ENCODE data around the gene LY6G6F. TPM values are rescaled to one million over a fixed set of nuclear protein-coding genes. Genes with fewer than 3 reads are reported as not detected.
"Not testable (repeated sequence)": the region's sequence is repeated elsewhere in the genome, so short reads cannot be mapped to it uniquely, and the experiment has no call there.

Gene LY6G6F
- total RNA-seq, 4 donors from 2014 or later, result not detected

GRCh38 chr6:31702405-31702818 lies 4.3 kb upstream of the LY6G6F start:
- 1 to 3% methylated on average over 6 to 8 of the region's 10 CpGs for WGBS, 2 donors (ENCODE audit: low coverage in 1 of 2)
- ATAC-seq, result no peak
- peaks cover 6 to 37% (median 19%) of the 10 kb centered on the region in 3 donors for H3K4me1 ChIP-seq

GRCh38 chr6:31702819-31703716 lies 3.6 kb upstream of the LY6G6F start, which contains the start of gene ABHD16A:
ABHD16A (minus strand) TSS chr6:31703324; CDS start chr6:31703281, 43 bp downstream.
- Histone ChIP-seq H3K9me3 (no peaks in the 10 kb centered on the region), H3K4me3 (peak within 1 kb of the TSS; percentile 58 to 98), H3K4me1 (peaks cover 6 to 37% (median 19%) of the 10 kb centered on the region in 3 donors), H3K27ac (peak within 1 kb of the TSS; percentile 87 to 97 (median 94)), H3K36me3 (peaks cover 0 to 25% of the 10 kb centered on the region in 2 donors), H3K27me3 (no peaks in the 10 kb centered on the region)
- TF ChIP-seq CTCF (IDR thresholded peaks at IDR 0.05) (peak in 3 of 4 experiments; percentile 14 to 40 (median 31)), POLR2A (IDR thresholded peaks at IDR 0.05) (peak; percentile 93 to 97), EP300 (IDR thresholded peaks at IDR 0.05) (no peak), POLR2AphosphoS5 (IDR thresholded peaks at IDR 0.05) (peak; percentile 97)
- WGBS, 2 donors (ENCODE audit: low coverage in 1 of 2), result 2 to 3% methylated on average over 23 to 26 of the region's 54 CpGs
- peak; percentile 98 for ATAC-seq

More at GRCh38 chr6:31702405-31702818, 4.3 kb upstream of the LY6G6F start:
- Histone ChIP-seq H3K4me3 (peak overlapping the region; percentile 58 to 98), H3K36me3 (peaks cover 0 to 30% of the 10 kb centered on the region in 2 donors), H3K9me3 (no peaks in the 10 kb centered on the region), H3K27me3 (no peaks in the 10 kb centered on the region), H3K27ac (peak overlapping the region; percentile 87 to 97 (median 94))
- no peak for TF ChIP-seq EP300 (IDR thresholded peaks at IDR 0.05)
- no peak for TF ChIP-seq POLR2A (IDR thresholded peaks at IDR 0.05)
- TF ChIP-seq CTCF (IDR thresholded peaks at IDR 0.05), result no peak
- TF ChIP-seq POLR2AphosphoS5 (IDR thresholded peaks at IDR 0.05), result no peak

- H3K9me3 ChIP-seq, result no peaks in the 10 kb centered on the region
- H3K27ac ChIP-seq, result no peak overlapping the region
- no peak for TF ChIP-seq POLR2A (IDR thresholded peaks at IDR 0.05)
- TF ChIP-seq POLR2AphosphoS5 (IDR thresholded peaks at IDR 0.05), result no peak
- ATAC-seq, result no peak
- H3K27me3 ChIP-seq, result peaks cover 8% of the 10 kb centered on the region
- no peak overlapping the region for H3K4me3 ChIP-seq
- peaks cover 6 to 22% (median 16%) of the 10 kb centered on the region in 3 donors for H3K4me1 ChIP-seq
- WGBS, 2 donors (ENCODE audit: low coverage in 1 of 2), result 82 to 96% methylated on average over 3 to 5 of the region's 6 CpGs
- H3K36me3 ChIP-seq, result no peaks in the 10 kb centered on the region
These were observed 735 bp upstream of the LY6G6F start for GRCh38 chr6:31705931-31706330.

GRCh38 chr6:31707701-31708100 lies 1.0 kb downstream of the LY6G6F start:
- no peak overlapping the region for H3K4me3 ChIP-seq
- no peaks in the 10 kb centered on the region for H3K36me3 ChIP-seq
- no peak for TF ChIP-seq POLR2AphosphoS5 (IDR thresholded peaks at IDR 0.05)
- TF ChIP-seq CTCF (IDR thresholded peaks at IDR 0.05), result no peak
- no peak for TF ChIP-seq POLR2A (IDR thresholded peaks at IDR 0.05)
- no peak for TF ChIP-seq EP300 (IDR thresholded peaks at IDR 0.05)
- no peak overlapping the region for H3K27ac ChIP-seq
- 100% methylated on average over 1 to 2 of the region's 10 CpGs for WGBS, 2 donors (ENCODE audit: low coverage in 1 of 2)
- H3K27me3 ChIP-seq, result peaks cover 8% of the 10 kb centered on the region
- H3K9me3 ChIP-seq, result no peaks in the 10 kb centered on the region
- peaks cover 0 to 7% (median 4%) of the 10 kb centered on the region in 3 donors for H3K4me1 ChIP-seq
- ATAC-seq, result no peak

- WGBS, 2 donors (ENCODE audit: low coverage in 1 of 2), result 83 to 96% methylated on average over 2 to 3 of the region's 3 CpGs
- TF ChIP-seq CTCF (IDR thresholded peaks at IDR 0.05) (no peak), POLR2AphosphoS5 (IDR thresholded peaks at IDR 0.05) (no peak), EP300 (IDR thresholded peaks at IDR 0.05) (no peak), POLR2A (IDR thresholded peaks at IDR 0.05) (no peak)
- H3K4me3 ChIP-seq, result no peak overlapping the region
- H3K27me3 ChIP-seq, result peaks cover 8% of the 10 kb centered on the region
- H3K9me3 ChIP-seq, result no peaks in the 10 kb centered on the region
- H3K27ac ChIP-seq, result no peak overlapping the region
- no peak for ATAC-seq
- no peaks in the 10 kb centered on the region for H3K36me3 ChIP-seq
- peaks cover 0 to 7% (median 4%) of the 10 kb centered on the region in 3 donors for H3K4me1 ChIP-seq
These were observed 1.6 kb downstream of the LY6G6F start for GRCh38 chr6:31708224-31708623.

GRCh38 chr6:31709157-31709556 lies 2.5 kb downstream of the LY6G6F start:
- WGBS, 2 donors (ENCODE audit: low coverage in 1 of 2), result 81% methylated on average over 5 of the region's 11 CpGs; no CpG with 5 or more reads in 1 of the 2 donors

More at GRCh38 chr6:31709157-31709556, 2.5 kb downstream of the LY6G6F start:
- H3K4me1 ChIP-seq, H3K4me3 ChIP-seq, H3K27ac ChIP-seq, H3K9me3 ChIP-seq, H3K27me3 ChIP-seq, H3K36me3 ChIP-seq, ATAC-seq: not testable (repeated sequence)
